T-cell (primary cell): ENCODE data around the gene SEC14L1. TPM values are rescaled to one million over a fixed set of nuclear protein-coding genes. Genes with fewer than 3 reads are reported as not detected.

Experiments
- ATAC-seq, 4 experiments: fragments of 200-7000 bp in 3 of 4; fragments of 150-1000 bp in 1 of 4; cut with Tn5 transposase; replicated peaks in 1 of 4; 1 replicate in 3 of 4; 2 replicates in 1 of 4; pipeline ENCODE4 v1.10.0; 2021; ENCODE audit warnings: moderate library complexity in 3 of 4, mild to moderate bottlenecking in 2 of 4, moderate number of reproducible peaks in 1 of 4
- CTCF ChIA-PET, 2 donors: fragments of 300-600 bp; sonication (Branson Sonifier 250); formaldehyde crosslinking; loops; one replicate each; lab custom pipeline; 2022; ENCODE audit warnings: antibody characterized with exemption in 2 of 2; lab: Charles Lee
- POLR2A ChIA-PET, 2 donors: fragments of 300-600 bp; sonication (Branson Sonifier 250); formaldehyde crosslinking; loops; one replicate each; lab custom pipeline; 2022; ENCODE audit warnings: antibody characterized with exemption in 2 of 2; lab: Charles Lee
- DNase-seq, 35 experiments: peaks; one replicate each; pipeline versions ENCODE4 v3.0.0 to v3.0.0-alpha.2; 2013 to 2023
- H3K27ac ChIP-seq: one replicate; pipeline ENCODE4 v1.5.1; 2013; ENCODE audit warnings: low read length
- H3K27me3 ChIP-seq, 2 experiments: replicated peaks in 1 of 2; 1 replicate in 1 of 2; 2 replicates in 1 of 2; pipeline versions ENCODE4 v1.6.1 to v1.7.0; 2013; ENCODE audit warnings: low read length in 1 of 2, mixed read lengths in 1 of 2; ENCODE audit not compliant: control insufficient read depth in 2 of 2, insufficient read depth in 2 of 2; ENCODE audit errors: extremely low read depth in 1 of 2
- H3K36me3 ChIP-seq, 2 donors: 1 replicate in 1 of 2; 2 replicates in 1 of 2; pipeline versions ENCODE4 v1.6.1 to v1.7.0; 2013; ENCODE audit warnings: low read length in 1 of 2; ENCODE audit not compliant: control insufficient read depth in 2 of 2, insufficient read depth in 1 of 2; ENCODE audit errors: extremely low read depth in 1 of 2
- H3K4me1 ChIP-seq, 2 experiments: 1 replicate in 1 of 2; 2 replicates in 1 of 2; pipeline versions ENCODE4 v1.6.1 to v1.7.0; 2013; ENCODE audit warnings: low read length in 2 of 2, mixed read lengths in 1 of 2; ENCODE audit not compliant: insufficient read depth in 2 of 2, control insufficient read depth in 1 of 2; ENCODE audit errors: extremely low read depth in 1 of 2
- H3K4me3 ChIP-seq, 2 donors: 1 replicate in 1 of 2; 2 replicates in 1 of 2; pipeline versions ENCODE4 v1.5.1 to v1.7.0; 2013; ENCODE audit warnings: mild to moderate bottlenecking in 2 of 2, low read length in 1 of 2, moderate library complexity in 1 of 2; ENCODE audit not compliant: control insufficient read depth in 1 of 2; ENCODE audit errors: extremely low read depth in 1 of 2
- H3K9me3 ChIP-seq: 2 replicates; pipeline ENCODE4 v1.7.0; 2013
- H3K27ac Mint-ChIP-seq, 2 donors: one replicate each; pipeline ENCODE4 v1.8.0; 2020 to 2021; ENCODE audit warnings: mild to moderate bottlenecking in 2 of 2, mixed read lengths in 2 of 2
- H3K27me3 Mint-ChIP-seq, 2 donors: one replicate each; pipeline ENCODE4 v1.8.0; 2021 to 2022; ENCODE audit warnings: mixed read lengths in 2 of 2
- H3K36me3 Mint-ChIP-seq: one replicate; pipeline ENCODE4 v1.8.0; 2021; ENCODE audit warnings: mixed read lengths
- H3K4me1 Mint-ChIP-seq, 3 donors: one replicate each; pipeline ENCODE4 v1.8.0; 2020 to 2022; ENCODE audit warnings: mixed read lengths in 3 of 3, mild to moderate bottlenecking in 1 of 3
- H3K4me3 Mint-ChIP-seq, 3 donors: one replicate each; pipeline ENCODE4 v1.8.0; 2020 to 2022; ENCODE audit warnings: mild to moderate bottlenecking in 3 of 3, mixed read lengths in 3 of 3, moderate library complexity in 3 of 3
- H3K9me3 Mint-ChIP-seq, 3 donors: one replicate each; pipeline ENCODE4 v1.8.0; 2020 to 2022; ENCODE audit warnings: mixed read lengths in 3 of 3
- WGBS: methylation state at CpG from one replicate; pipeline ENCODE4 v1.1.5; 2013; ENCODE audit warnings: missing lambda C conversion rate; ENCODE audit not compliant: insufficient coverage; 5-methylcytosine and 5-hydroxymethylcytosine counted together
- total RNA-seq, 35 experiments: library from RNA in 6 of 35; stranded (reverse) in 6 of 35; fragments of 120-200 nt in 1 of 35; gene quantifications; one replicate each; pipeline versions ENCODE4 v1.2.1 to v1.2.4 and lab custom pipeline; 2013 to 2026

Gene SEC14L1
- total RNA-seq, 5 donors from 2014 or later (not counting 1 experiment from before 2014, with no cell fraction given) = 36.9 to 71.6 (median 46.2) TPM

GRCh38 chr17:77164483-77165091, 23.8 kb downstream of the SEC14L1 start:
- no peak for DNase-seq
- CTCF ChIA-PET = interaction anchor here in 1 of 2 donors (0.7 kb wide), 1 partner anchor 397 kb away, joined by 3 read pairs; no protein-coding TSS in a partner anchor
- peak overlapping the region; percentile 65 to 90 for H3K27ac Mint-ChIP-seq
- H3K36me3 ChIP-seq = peaks cover 0 to 2% of the 10 kb centered on the region in 2 donors
- ATAC-seq = peak in 1 of 4 experiments; percentile 30
- no peak overlapping the region for H3K4me3 ChIP-seq
- H3K4me1 ChIP-seq = peaks cover 9 to 18% of the 10 kb centered on the region in 2 experiments
- H3K9me3 Mint-ChIP-seq = peaks cover 7 to 13% (median 9%) of the 10 kb centered on the region in 3 donors
- POLR2A ChIA-PET = interaction anchor here in 1 of 2 donors (0.6 kb wide), 2 partner anchors 13 to 17 kb away, joined by 4 read pairs; no protein-coding TSS in a partner anchor
- WGBS = 72% methylated on average over 6 of the region's 7 CpGs
- peak overlapping the region in 1 of 3 donors; percentile 28 for H3K4me3 Mint-ChIP-seq
- H3K9me3 ChIP-seq = no peaks in the 10 kb centered on the region
- peaks cover 57% of the 10 kb centered on the region for H3K36me3 Mint-ChIP-seq
- no peaks in the 10 kb centered on the region for H3K27me3 ChIP-seq
- H3K27ac ChIP-seq = no peak overlapping the region
- peaks cover 52 to 56% (median 53%) of the 10 kb centered on the region in 3 donors for H3K4me1 Mint-ChIP-seq
- H3K27me3 Mint-ChIP-seq = no peaks in the 10 kb centered on the region

- peaks cover 48 to 50% (median 49%) of the 10 kb centered on the region in 3 donors for H3K4me1 Mint-ChIP-seq
- no peak overlapping the region for H3K27ac ChIP-seq
- peak overlapping the region in 1 of 3 donors; percentile 28 for H3K4me3 Mint-ChIP-seq
- DNase-seq (no peak), ATAC-seq (no peak)
- H3K9me3 Mint-ChIP-seq = peaks cover 7 to 18% (median 9%) of the 10 kb centered on the region in 3 donors
- peak overlapping the region in 1 of 2 donors; percentile 90 for H3K27ac Mint-ChIP-seq
- POLR2A ChIA-PET = interaction anchor here in 1 of 2 donors (0.6 to 1.3 kb wide), 2 partner anchors 25 to 327 kb away, joined by 3 to 4 read pairs; partner anchors contain the start of gene SEC14L1
- no peaks in the 10 kb centered on the region for H3K9me3 ChIP-seq
- peaks cover 0 to 2% of the 10 kb centered on the region in 2 donors for H3K36me3 ChIP-seq
- H3K27me3 ChIP-seq = no peaks in the 10 kb centered on the region
- no peak overlapping the region for H3K4me3 ChIP-seq
- no CpG with 5 or more reads among the region's 1 CpG for WGBS
- CTCF ChIA-PET = no interaction called here
- H3K36me3 Mint-ChIP-seq = peaks cover 66% of the 10 kb centered on the region
- H3K27me3 Mint-ChIP-seq = no peaks in the 10 kb centered on the region
- peaks cover 9 to 18% of the 10 kb centered on the region in 2 experiments for H3K4me1 ChIP-seq
These were observed 24.8 kb downstream of the SEC14L1 start for GRCh38 chr17:77165577-77165976.

- H3K4me1 Mint-ChIP-seq = peaks cover 35 to 38% (median 36%) of the 10 kb centered on the region in 3 donors
- ChIA-PET POLR2A (interaction anchor here in 1 of 2 donors (0.5 to 0.9 kb wide), 2 partner anchors 13 to 160 kb away, joined by 4 to 12 read pairs; no protein-coding TSS in a partner anchor), CTCF (no interaction called here)
- no peak overlapping the region for H3K4me3 ChIP-seq
- ATAC-seq = no peak
- H3K9me3 Mint-ChIP-seq = peaks cover 7 to 23% (median 9%) of the 10 kb centered on the region in 3 donors
- H3K27ac ChIP-seq = no peak overlapping the region
- H3K27me3 ChIP-seq = no peaks in the 10 kb centered on the region
- H3K9me3 ChIP-seq = no peaks in the 10 kb centered on the region
- 100% methylated on average over 1 of the region's 12 CpGs for WGBS
- DNase-seq = no peak
- H3K36me3 ChIP-seq = peaks cover 0 to 2% of the 10 kb centered on the region in 2 donors
- no peak overlapping the region for H3K27ac Mint-ChIP-seq
- H3K36me3 Mint-ChIP-seq = peaks cover 73% of the 10 kb centered on the region
- peaks cover 9 to 13% of the 10 kb centered on the region in 2 experiments for H3K4me1 ChIP-seq
- H3K27me3 Mint-ChIP-seq = no peaks in the 10 kb centered on the region
- H3K4me3 Mint-ChIP-seq = no peak overlapping the region
These were observed 26.9 kb downstream of the SEC14L1 start for GRCh38 chr17:77167472-77168306.

- H3K36me3 ChIP-seq = peaks cover 0 to 6% of the 10 kb centered on the region in 2 donors
- WGBS = 93% methylated on average over 6 of the region's 6 CpGs
- Mint-ChIP-seq H3K36me3 (peaks cover 68% of the 10 kb centered on the region), H3K27me3 (no peaks in the 10 kb centered on the region), H3K27ac (no peak overlapping the region), H3K4me3 (no peak overlapping the region), H3K9me3 (peaks cover 5 to 31% (median 8%) of the 10 kb centered on the region in 3 donors), H3K4me1 (peaks cover 14 to 21% (median 14%) of the 10 kb centered on the region in 3 donors)
- POLR2A ChIA-PET = interaction anchor here in 1 of 2 donors (0.6 kb wide), 1 partner anchor 112 kb away, joined by 3 read pairs; no protein-coding TSS in a partner anchor
- no peak for ATAC-seq
- CTCF ChIA-PET = interaction anchor here in 1 of 2 donors (1.2 kb wide), 1 partner anchor 32 kb away, joined by 3 read pairs; the partner anchor contains the start of gene SEC14L1
- no peaks in the 10 kb centered on the region for H3K27me3 ChIP-seq
- DNase-seq = no peak
- H3K9me3 ChIP-seq = peaks cover 4% of the 10 kb centered on the region
- H3K4me3 ChIP-seq = no peak overlapping the region
- no peak overlapping the region for H3K27ac ChIP-seq
- peaks cover 0 to 4% of the 10 kb centered on the region in 2 experiments for H3K4me1 ChIP-seq
These were observed 32.3 kb downstream of the SEC14L1 start for GRCh38 chr17:77173104-77173503.

- no peak overlapping the region for H3K4me3 Mint-ChIP-seq
- H3K9me3 ChIP-seq = peaks cover 4% of the 10 kb centered on the region
- peaks cover 15 to 27% (median 15%) of the 10 kb centered on the region in 3 donors for H3K4me1 Mint-ChIP-seq
- no peak overlapping the region for H3K27ac Mint-ChIP-seq
- CTCF ChIA-PET = no interaction called here
- peaks cover 61% of the 10 kb centered on the region for H3K36me3 Mint-ChIP-seq
- H3K4me3 ChIP-seq = no peak overlapping the region
- 96% methylated on average over 7 of the region's 10 CpGs for WGBS
- ATAC-seq (no peak), DNase-seq (no peak)
- H3K36me3 ChIP-seq = peaks cover 0 to 6% of the 10 kb centered on the region in 2 donors
- H3K27me3 ChIP-seq = no peaks in the 10 kb centered on the region
- peaks cover 5 to 29% (median 6%) of the 10 kb centered on the region in 3 donors for H3K9me3 Mint-ChIP-seq
- peaks cover 0 to 4% of the 10 kb centered on the region in 2 experiments for H3K4me1 ChIP-seq
- POLR2A ChIA-PET = no interaction called here
- no peaks in the 10 kb centered on the region for H3K27me3 Mint-ChIP-seq
- no peak overlapping the region for H3K27ac ChIP-seq
These were observed 34.3 kb downstream of the SEC14L1 start for GRCh38 chr17:77174928-77175661.
